ENCODE results near the gene AIP. TPM values are rescaled to one million over a fixed set of nuclear protein-coding genes. Genes with fewer than 3 reads are reported as not detected.

AIP gene
- total RNA-seq, 1 experiment from 2014 or later = 171 TPM

DNA sequence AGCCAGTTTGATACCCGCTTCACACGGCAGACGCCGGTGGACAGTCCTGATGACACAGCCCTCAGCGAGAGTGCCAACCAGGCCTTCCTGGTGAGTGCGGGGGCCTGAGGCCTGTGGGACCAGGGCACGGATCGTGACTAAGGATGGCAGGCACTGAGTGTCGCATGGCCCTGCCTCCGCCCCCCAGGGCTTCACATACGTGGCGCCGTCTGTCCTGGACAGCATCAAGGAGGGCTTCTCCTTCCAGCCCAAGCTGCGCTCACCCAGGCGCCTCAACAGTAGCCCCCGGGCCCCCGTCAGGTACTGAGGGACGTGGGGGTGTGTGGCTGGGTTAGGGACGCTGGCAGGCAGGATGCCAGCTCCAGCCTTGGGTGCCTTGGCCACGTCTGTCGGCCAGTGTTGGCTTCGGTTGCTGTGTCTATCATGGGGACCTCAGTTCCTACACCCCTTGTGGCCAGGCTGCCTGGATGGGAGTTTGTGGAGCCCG, 48.4 kb upstream of the AIP start:
- H3K4me2 ChIP-seq (ENCODE audit: low read length) = no peak overlapping the region
- H3F3A ChIP-seq (ENCODE audit: low read length, unreplicated experiment) = peaks cover 9% of the 10 kb centered on the region
- no peak for DNase-seq
- H3K4me3 ChIP-seq (ENCODE audit: low read length) = no peak overlapping the region
- BruUV-seq (replicated peaks) = no TSS peak
- peaks cover 49% of the 10 kb centered on the region for H3K36me3 ChIP-seq (ENCODE audit: low read depth, low read length)
- H3K4me1 ChIP-seq (ENCODE audit: insufficient read depth, low read length) = peaks cover 7% of the 10 kb centered on the region
- H3K27me3 ChIP-seq (ENCODE audit: low read length) = no peaks in the 10 kb centered on the region
- no peak overlapping the region for H3K27ac ChIP-seq (ENCODE audit: low read length)
- ATAC-seq = no peak
- no peak overlapping the region for H2AFZ ChIP-seq (ENCODE audit: low read length)
- H3K9ac ChIP-seq (ENCODE audit: low read length) = no peak overlapping the region
- no peaks in the 10 kb centered on the region for H4K20me1 ChIP-seq (ENCODE audit: low read length)
- intact Hi-C loops (cut with micrococcal nuclease) = no loop called here
- POLR2A ChIA-PET (ENCODE audit: unreplicated experiment) = no interaction called here
- TF ChIP-seq EZH2 (IDR thresholded peaks at IDR 0.05; ENCODE audit: low read length, unreplicated experiment) (no peak), EZH2phosphoT487 (IDR thresholded peaks at IDR 0.05; ENCODE audit: borderline replicate concordance, low read length) (no peak)
- TF ChIP-seq, protein P1, sequence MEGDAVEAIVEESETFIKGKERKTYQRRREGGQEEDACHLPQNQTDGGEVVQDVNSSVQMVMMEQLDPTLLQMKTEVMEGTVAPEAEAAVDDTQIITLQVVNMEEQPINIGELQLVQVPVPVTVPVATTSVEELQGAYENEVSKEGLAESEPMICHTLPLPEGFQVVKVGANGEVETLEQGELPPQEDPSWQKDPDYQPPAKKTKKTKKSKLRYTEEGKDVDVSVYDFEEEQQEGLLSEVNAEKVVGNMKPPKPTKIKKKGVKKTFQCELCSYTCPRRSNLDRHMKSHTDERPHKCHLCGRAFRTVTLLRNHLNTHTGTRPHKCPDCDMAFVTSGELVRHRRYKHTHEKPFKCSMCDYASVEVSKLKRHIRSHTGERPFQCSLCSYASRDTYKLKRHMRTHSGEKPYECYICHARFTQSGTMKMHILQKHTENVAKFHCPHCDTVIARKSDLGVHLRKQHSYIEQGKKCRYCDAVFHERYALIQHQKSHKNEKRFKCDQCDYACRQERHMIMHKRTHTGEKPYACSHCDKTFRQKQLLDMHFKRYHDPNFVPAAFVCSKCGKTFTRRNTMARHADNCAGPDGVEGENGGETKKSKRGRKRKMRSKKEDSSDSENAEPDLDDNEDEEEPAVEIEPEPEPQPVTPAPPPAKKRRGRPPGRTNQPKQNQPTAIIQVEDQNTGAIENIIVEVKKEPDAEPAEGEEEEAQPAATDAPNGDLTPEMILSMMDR (conservative IDR thresholded peaks at IDR 0.05; ENCODE audit: low read depth, low read length) = no peak
- no peaks in the 10 kb centered on the region for H3K9me2 ChIP-seq (replicated peaks; ENCODE audit: low read length)
- CTCF ChIA-PET = no interaction called here
- H3K9me3 ChIP-seq (ENCODE audit: low read length) = no peaks in the 10 kb centered on the region
- peaks cover 22% of the 10 kb centered on the region for H3K79me2 ChIP-seq (ENCODE audit: low read length)

DNA sequence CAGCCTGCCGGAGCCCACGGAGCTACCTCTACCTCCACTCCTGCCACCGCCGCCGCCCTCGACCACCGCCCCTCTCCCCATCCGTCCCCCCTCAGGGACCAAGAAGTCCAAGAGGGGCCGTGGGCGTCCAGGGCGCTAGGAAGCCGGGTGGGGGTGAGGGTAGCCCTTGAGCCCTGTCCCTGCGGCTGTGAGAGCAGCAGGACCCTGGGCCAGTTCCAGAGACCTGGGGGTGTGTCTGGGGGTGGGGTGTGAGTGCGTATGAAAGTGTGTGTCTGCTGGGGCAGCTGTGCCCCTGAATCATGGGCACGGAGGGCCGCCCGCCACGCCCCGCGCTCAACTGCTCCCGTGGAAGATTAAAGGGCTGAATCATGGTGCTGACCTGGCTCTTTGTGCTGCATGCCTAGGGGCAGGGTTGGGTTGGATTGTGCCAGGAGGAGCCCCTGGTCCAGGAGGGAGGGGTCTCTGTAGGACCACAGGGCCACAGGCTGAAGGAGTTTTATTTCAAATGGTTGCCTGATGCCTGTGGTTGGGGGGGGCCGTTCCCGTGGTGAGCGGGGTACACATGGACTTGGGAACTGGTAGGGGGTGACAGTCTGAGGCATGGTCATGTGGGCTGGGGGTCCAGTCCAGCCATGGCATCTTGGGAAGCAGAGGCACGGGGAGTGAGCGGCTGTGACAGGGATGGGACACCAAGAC, 47.6 kb upstream of the AIP start:
- H3K9me3 ChIP-seq (ENCODE audit: low read length) = no peaks in the 10 kb centered on the region
- no peak overlapping the region for H2AFZ ChIP-seq (ENCODE audit: low read length)
- no peaks in the 10 kb centered on the region for H4K20me1 ChIP-seq (ENCODE audit: low read length)
- ChIA-PET CTCF (no interaction called here), POLR2A (ENCODE audit: unreplicated experiment) (no interaction called here)
- peaks cover 9% of the 10 kb centered on the region for H3F3A ChIP-seq (ENCODE audit: low read length, unreplicated experiment)
- H3K9ac ChIP-seq (ENCODE audit: low read length) = no peak overlapping the region
- H3K27ac ChIP-seq (ENCODE audit: low read length) = no peak overlapping the region
- intact Hi-C loops (cut with micrococcal nuclease) = no loop called here
- no TSS peak for BruUV-seq (replicated peaks)
- H3K4me2 ChIP-seq (ENCODE audit: low read length) = no peak overlapping the region
- no peak for ATAC-seq
- H3K9me2 ChIP-seq (replicated peaks; ENCODE audit: low read length) = no peaks in the 10 kb centered on the region
- H3K36me3 ChIP-seq (ENCODE audit: low read depth, low read length) = peaks cover 45% of the 10 kb centered on the region
- H3K4me1 ChIP-seq (ENCODE audit: insufficient read depth, low read length) = no peaks in the 10 kb centered on the region
- no peak overlapping the region for H3K4me3 ChIP-seq (ENCODE audit: low read length)
- DNase-seq = no peak
- TF ChIP-seq EZH2 (IDR thresholded peaks at IDR 0.05; ENCODE audit: low read length, unreplicated experiment) = no peak
- no peak for TF ChIP-seq EZH2phosphoT487 (IDR thresholded peaks at IDR 0.05; ENCODE audit: borderline replicate concordance, low read length)
- TF ChIP-seq, protein P1 (conservative IDR thresholded peaks at IDR 0.05; ENCODE audit: low read depth, low read length) = no peak
- H3K79me2 ChIP-seq (ENCODE audit: low read length) = peaks cover 14% of the 10 kb centered on the region
- H3K27me3 ChIP-seq (ENCODE audit: low read length) = no peaks in the 10 kb centered on the region

DNA sequence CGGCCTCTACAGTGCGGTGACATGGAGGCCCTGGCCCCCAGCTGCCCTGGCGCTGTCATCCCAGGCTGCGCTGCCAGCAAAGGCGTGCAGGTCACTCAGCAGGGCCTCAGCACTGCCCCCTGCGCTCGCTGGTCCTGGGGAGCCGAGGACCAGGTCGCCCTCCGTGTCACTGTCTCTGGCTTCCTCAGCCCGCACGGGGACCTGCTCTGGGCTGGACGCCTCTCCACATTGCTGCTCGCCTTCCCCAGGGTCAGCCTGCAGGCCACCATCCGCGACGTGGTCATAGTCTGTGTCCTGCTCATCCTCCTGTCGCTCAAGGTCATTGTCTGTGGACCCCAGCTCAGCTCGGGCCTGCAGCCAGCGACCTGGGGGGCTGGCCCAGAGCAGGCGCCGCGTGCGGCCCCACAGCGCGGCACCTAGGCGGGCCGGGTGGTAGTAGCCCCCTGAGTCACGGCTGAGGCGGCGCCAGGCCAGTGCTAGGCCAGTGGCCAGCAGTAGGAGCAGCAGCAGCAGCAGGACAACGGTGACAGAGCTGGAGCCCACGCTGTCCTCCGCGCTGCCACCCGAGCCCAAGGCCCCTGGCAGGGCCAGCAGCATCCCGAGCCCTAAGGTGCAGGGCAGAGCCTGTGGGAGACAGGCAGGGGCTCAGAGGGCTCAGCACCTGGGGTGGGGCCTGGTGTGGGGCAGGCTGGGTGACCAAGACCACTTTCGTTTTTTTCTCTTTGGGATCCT, 46.9 kb upstream of the AIP start:
- ATAC-seq (no peak), DNase-seq (no peak)
- peaks cover 9% of the 10 kb centered on the region for H3F3A ChIP-seq (ENCODE audit: low read length, unreplicated experiment)
- TF ChIP-seq EZH2 (IDR thresholded peaks at IDR 0.05; ENCODE audit: low read length, unreplicated experiment) (no peak), EZH2phosphoT487 (IDR thresholded peaks at IDR 0.05; ENCODE audit: borderline replicate concordance, low read length) (no peak)
- TF ChIP-seq, protein P1 (conservative IDR thresholded peaks at IDR 0.05; ENCODE audit: low read depth, low read length) = no peak
- intact Hi-C loops (cut with micrococcal nuclease) = no loop called here
- H4K20me1 ChIP-seq (ENCODE audit: low read length) = no peaks in the 10 kb centered on the region
- ChIA-PET CTCF (no interaction called here), POLR2A (ENCODE audit: unreplicated experiment) (no interaction called here)
- H3K36me3 ChIP-seq (ENCODE audit: low read depth, low read length) = peaks cover 40% of the 10 kb centered on the region
- H3K9me2 ChIP-seq (replicated peaks; ENCODE audit: low read length) = no peaks in the 10 kb centered on the region
- H3K4me1 ChIP-seq (ENCODE audit: insufficient read depth, low read length) = no peaks in the 10 kb centered on the region
- H2AFZ ChIP-seq (ENCODE audit: low read length) = no peak overlapping the region
- no peaks in the 10 kb centered on the region for H3K9me3 ChIP-seq (ENCODE audit: low read length)
- H3K4me2 ChIP-seq (ENCODE audit: low read length) = no peak overlapping the region
- no peak overlapping the region for H3K4me3 ChIP-seq (ENCODE audit: low read length)
- peaks cover 8% of the 10 kb centered on the region; the same call in 1 of the 2 replicates for H3K79me2 ChIP-seq (ENCODE audit: low read length)
- H3K27me3 ChIP-seq (ENCODE audit: low read length) = no peaks in the 10 kb centered on the region
- H3K9ac ChIP-seq (ENCODE audit: low read length) = no peak overlapping the region
- no peak overlapping the region for H3K27ac ChIP-seq (ENCODE audit: low read length)
- BruUV-seq (replicated peaks) = no TSS peak
